ENCODE data around the gene OR4A5.
"Not testable (repeated sequence)": the region's sequence is repeated elsewhere in the genome, so short reads cannot be mapped to it uniquely, and the experiment has no call there.

The OR4A5 gene

GRCh38 chr11:54706532-54706931, at the start of gene OR4A5:
Gene OR4A5 (plus strand): TSS chr11:54706832. CDS start chr11:54706885, 53 bp downstream.
- not testable (repeated sequence) for FAIRE-seq; DNase-seq (ENCODE audit: insufficient read length, low spot score)

- FAIRE-seq; DNase-seq (ENCODE audit: insufficient read length, low spot score): not testable (repeated sequence)
These were observed 13.5 kb downstream of the OR4A5 start for GRCh38 chr11:54720094-54720493.

Measured in HTR-8/SVneo (cell line).